Measurements from ENCODE around the gene KIAA1755.
"Not testable (repeated sequence)": the region's sequence is repeated elsewhere in the genome, so short reads cannot be mapped to it uniquely, and the experiment has no call there.

KIAA1755 gene

DNA sequence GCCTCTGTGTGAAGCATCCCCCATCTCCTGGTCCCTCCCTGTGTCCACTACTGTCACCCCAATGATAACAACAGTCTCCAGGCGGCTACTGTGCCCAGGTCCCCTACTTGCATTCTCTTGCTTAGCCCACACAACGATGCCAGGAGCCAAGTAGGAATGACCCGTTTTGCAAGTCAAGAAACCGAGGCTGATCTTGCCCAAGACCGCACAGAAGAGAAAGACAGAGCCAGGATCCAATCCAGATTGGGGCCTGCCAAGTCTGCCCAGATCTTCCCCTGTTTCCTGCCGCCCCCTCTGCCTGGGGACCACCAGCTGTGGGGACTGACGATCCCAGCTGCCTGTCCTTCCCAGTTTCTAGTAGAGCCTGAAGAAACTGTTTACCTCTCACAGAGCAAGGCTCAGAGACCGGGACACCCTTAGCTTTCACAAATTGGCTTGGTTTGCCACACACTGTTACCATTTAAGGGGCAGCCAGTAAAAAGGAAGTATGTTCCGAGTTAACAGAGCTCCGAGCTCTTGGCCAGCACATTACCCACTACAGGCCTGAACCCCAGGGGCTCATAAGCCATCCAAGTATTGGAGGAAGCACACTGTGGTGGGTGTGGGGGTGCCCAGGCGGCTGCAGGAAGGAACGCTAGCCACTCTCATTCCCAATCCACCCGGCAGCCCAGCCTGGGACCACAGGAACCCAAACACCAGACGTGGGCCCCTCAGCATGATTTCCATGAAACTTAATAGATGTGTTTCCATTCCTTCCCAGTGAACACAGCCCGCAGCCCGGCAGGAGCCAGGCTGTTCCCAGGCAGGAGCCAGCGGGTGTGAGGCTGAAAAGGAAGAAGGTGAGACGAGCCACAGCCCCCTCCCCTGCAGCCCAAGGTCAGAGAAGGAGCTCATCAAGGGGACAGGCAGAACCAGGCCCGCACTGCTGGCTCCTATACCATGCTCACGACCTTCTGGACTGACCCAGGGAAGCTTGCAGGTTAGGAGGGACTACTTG is 7.9 kb downstream of the KIAA1755 start:
- Histone ChIP-seq H3K4me2 (ENCODE audit: low read length) (no peak overlapping the region), H3K79me1 (ENCODE audit: low read length) (no peaks in the 10 kb centered on the region), H3K79me2 (ENCODE audit: control insufficient read depth, insufficient read depth, low read length) (no peaks in the 10 kb centered on the region), H2BK5ac (ENCODE audit: low read length) (no peak overlapping the region), H3K9ac (ENCODE audit: low read length) (peak overlapping the region; percentile 15), H3K4me1 (ENCODE audit: control insufficient read depth, low read depth, low read length) (peaks cover 2% of the 10 kb centered on the region), H4K5ac (ENCODE audit: low read length) (no peak overlapping the region), H3K18ac (ENCODE audit: low read length) (no peak overlapping the region), H3K4me3 (ENCODE audit: low read length) (no peak overlapping the region), H2BK15ac (replicated peaks; ENCODE audit: low read depth) (no peak overlapping the region), H3K56ac (ENCODE audit: low read length) (peak overlapping the region; percentile 44), H3K4ac (ENCODE audit: low read depth, low read length) (no peak overlapping the region), H2BK120ac (ENCODE audit: low read depth, low read length) (no peak overlapping the region), H3K27ac (ENCODE audit: low read depth, low read length) (no peak overlapping the region), H2AK5ac (ENCODE audit: low read length) (no peak overlapping the region), H3K27me3 (ENCODE audit: insufficient read depth, low read length, poor library complexity) (no peaks in the 10 kb centered on the region), H3K36me3 (ENCODE audit: control insufficient read depth, insufficient read depth, low read length) (no peaks in the 10 kb centered on the region), H3K23ac (ENCODE audit: low read length) (no peak overlapping the region), H4K8ac (ENCODE audit: low read depth, low read length) (no peak overlapping the region)
- no peak for DNase-seq
- WGBS (ENCODE audit: extremely low coverage, insufficient coverage, low lambda C conversion rate), result no CpG with 5 or more reads among the region's 20 CpGs

DNA sequence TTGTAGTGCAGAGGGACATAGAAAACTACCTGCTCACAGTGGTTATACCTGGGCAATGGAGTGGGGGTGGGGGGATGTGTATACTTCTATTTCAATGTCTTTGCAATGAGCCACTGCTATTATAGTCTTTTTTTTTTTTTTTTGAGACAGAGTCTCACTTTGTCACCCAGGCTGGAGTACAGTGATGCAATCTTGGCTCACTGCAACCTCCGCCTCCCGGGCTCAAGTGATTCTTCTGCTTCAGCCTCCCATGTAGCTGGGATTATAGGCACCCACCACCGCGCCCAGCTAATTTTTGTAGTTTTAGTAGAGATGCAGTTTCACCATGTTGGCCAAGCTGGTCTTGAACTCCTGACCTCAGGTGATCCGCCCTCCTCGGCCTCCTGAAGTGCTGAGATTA is 9.1 kb downstream of the KIAA1755 start:
- H3K36me3 ChIP-seq (ENCODE audit: control insufficient read depth, insufficient read depth, low read length); H3K79me2 ChIP-seq (ENCODE audit: control insufficient read depth, insufficient read depth, low read length); H3K4me3 ChIP-seq (ENCODE audit: low read length); H2AK5ac ChIP-seq (ENCODE audit: low read length); H3K18ac ChIP-seq (ENCODE audit: low read length); H2BK15ac ChIP-seq (replicated peaks; ENCODE audit: low read depth); H3K4me2 ChIP-seq (ENCODE audit: low read length); H4K5ac ChIP-seq (ENCODE audit: low read length); H2BK5ac ChIP-seq (ENCODE audit: low read length); H3K4me1 ChIP-seq (ENCODE audit: control insufficient read depth, low read depth, low read length); H2BK120ac ChIP-seq (ENCODE audit: low read depth, low read length); H4K8ac ChIP-seq (ENCODE audit: low read depth, low read length); DNase-seq; H3K23ac ChIP-seq (ENCODE audit: low read length); H3K56ac ChIP-seq (ENCODE audit: low read length); H3K9ac ChIP-seq (ENCODE audit: low read length); H3K27me3 ChIP-seq (ENCODE audit: insufficient read depth, low read length, poor library complexity); H3K27ac ChIP-seq (ENCODE audit: low read depth, low read length); H3K79me1 ChIP-seq (ENCODE audit: low read length); H3K4ac ChIP-seq (ENCODE audit: low read depth, low read length): not testable (repeated sequence)
- no CpG with 5 or more reads among the region's 6 CpGs for WGBS (ENCODE audit: extremely low coverage, insufficient coverage, low lambda C conversion rate)

DNA sequence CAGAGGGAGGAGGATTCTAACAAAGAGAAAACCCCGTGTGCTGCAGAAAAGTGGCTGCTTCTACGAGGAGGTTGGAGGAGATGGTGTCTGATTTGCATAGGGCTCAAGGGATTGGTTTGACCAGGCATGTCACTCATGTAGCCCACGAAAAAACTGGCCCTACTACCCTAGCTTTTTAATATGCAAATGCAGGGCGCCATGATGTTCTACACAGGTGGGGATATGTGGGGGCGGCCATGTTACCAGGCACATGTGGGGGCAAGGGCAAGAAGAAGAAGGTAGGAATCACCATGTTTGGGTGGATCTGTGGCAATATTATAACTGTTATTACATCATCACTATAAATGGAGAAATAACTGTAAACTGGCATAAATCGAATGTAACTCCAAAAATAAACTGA is 9.9 kb downstream of the KIAA1755 start:
- Histone ChIP-seq H3K36me3 (ENCODE audit: control insufficient read depth, insufficient read depth, low read length) (no peaks in the 10 kb centered on the region), H3K18ac (ENCODE audit: low read length) (no peak overlapping the region), H3K23ac (ENCODE audit: low read length) (no peak overlapping the region), H2BK120ac (ENCODE audit: low read depth, low read length) (no peak overlapping the region), H3K79me2 (ENCODE audit: control insufficient read depth, insufficient read depth, low read length) (no peaks in the 10 kb centered on the region), H3K27me3 (ENCODE audit: insufficient read depth, low read length, poor library complexity) (no peaks in the 10 kb centered on the region), H4K8ac (ENCODE audit: low read depth, low read length) (no peak overlapping the region), H3K4me2 (ENCODE audit: low read length) (no peak overlapping the region), H3K4me3 (ENCODE audit: low read length) (no peak overlapping the region), H3K9ac (ENCODE audit: low read length) (no peak overlapping the region), H2AK5ac (ENCODE audit: low read length) (no peak overlapping the region), H3K56ac (ENCODE audit: low read length) (no peak overlapping the region), H2BK15ac (replicated peaks; ENCODE audit: low read depth) (no peak overlapping the region), H3K4me1 (ENCODE audit: control insufficient read depth, low read depth, low read length) (peaks cover 2% of the 10 kb centered on the region), H3K4ac (ENCODE audit: low read depth, low read length) (no peak overlapping the region), H3K79me1 (ENCODE audit: low read length) (no peaks in the 10 kb centered on the region), H2BK5ac (ENCODE audit: low read length) (no peak overlapping the region), H3K27ac (ENCODE audit: low read depth, low read length) (no peak overlapping the region), H4K5ac (ENCODE audit: low read length) (no peak overlapping the region)
- WGBS (ENCODE audit: extremely low coverage, insufficient coverage, low lambda C conversion rate), result no CpG with 5 or more reads among the region's 6 CpGs
- no peak for DNase-seq

DNA sequence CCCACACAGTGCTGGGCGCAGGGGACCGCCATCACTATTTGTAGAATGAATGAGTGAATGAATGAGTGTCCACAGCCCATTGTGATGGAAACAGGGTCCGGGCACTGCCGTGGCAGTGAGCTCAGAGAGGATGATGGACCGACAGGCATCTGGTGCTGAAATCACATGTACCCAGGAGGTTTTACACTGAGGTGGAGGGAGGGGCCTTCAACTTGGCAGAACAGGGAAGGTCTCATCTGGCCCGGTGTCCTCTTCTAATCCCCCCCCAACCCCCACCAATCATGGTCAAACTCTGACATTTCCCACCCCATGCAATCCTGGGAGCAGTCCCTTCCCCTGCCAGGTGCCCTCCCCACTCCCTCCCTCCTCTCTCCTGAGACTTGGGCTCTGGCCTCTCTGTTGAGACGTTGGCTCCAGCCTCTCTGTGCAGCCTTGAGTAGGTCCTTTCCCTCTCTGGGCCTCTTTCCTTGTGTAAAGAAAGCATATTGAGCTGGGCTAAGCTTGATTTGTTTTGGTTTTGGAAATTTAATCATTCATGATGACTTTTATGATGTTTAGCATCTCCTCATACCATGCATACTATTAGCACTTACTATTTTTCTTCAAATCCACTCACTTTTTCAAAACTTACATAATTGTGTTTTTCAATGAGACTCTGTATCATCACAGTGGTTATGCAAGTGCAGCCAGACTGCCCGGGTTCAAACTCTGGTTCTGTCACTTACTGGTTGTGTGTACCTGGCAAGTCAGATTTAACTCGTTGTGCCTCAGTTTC is 10.8 kb downstream of the KIAA1755 start:
- H3K4me3 ChIP-seq (ENCODE audit: low read length), result no peak overlapping the region
- H3K27me3 ChIP-seq (ENCODE audit: insufficient read depth, low read length, poor library complexity), result no peaks in the 10 kb centered on the region
- H3K56ac ChIP-seq (ENCODE audit: low read length), result no peak overlapping the region
- H2BK120ac ChIP-seq (ENCODE audit: low read depth, low read length), result no peak overlapping the region
- H4K8ac ChIP-seq (ENCODE audit: low read depth, low read length), result no peak overlapping the region
- H3K23ac ChIP-seq (ENCODE audit: low read length), result no peak overlapping the region
- no peaks in the 10 kb centered on the region for H3K79me1 ChIP-seq (ENCODE audit: low read length)
- no CpG with 5 or more reads among the region's 9 CpGs for WGBS (ENCODE audit: extremely low coverage, insufficient coverage, low lambda C conversion rate)
- no peak for DNase-seq
- no peak overlapping the region for H3K9ac ChIP-seq (ENCODE audit: low read length)
- no peaks in the 10 kb centered on the region for H3K36me3 ChIP-seq (ENCODE audit: control insufficient read depth, insufficient read depth, low read length)
- H3K27ac ChIP-seq (ENCODE audit: low read depth, low read length), result no peak overlapping the region
- no peak overlapping the region for H3K4ac ChIP-seq (ENCODE audit: low read depth, low read length)
- peaks cover 2% of the 10 kb centered on the region for H3K4me1 ChIP-seq (ENCODE audit: control insufficient read depth, low read depth, low read length)
- no peak overlapping the region for H2BK5ac ChIP-seq (ENCODE audit: low read length)
- H2AK5ac ChIP-seq (ENCODE audit: low read length), result no peak overlapping the region
- H4K5ac ChIP-seq (ENCODE audit: low read length), result no peak overlapping the region
- H3K79me2 ChIP-seq (ENCODE audit: control insufficient read depth, insufficient read depth, low read length), result no peaks in the 10 kb centered on the region
- no peak overlapping the region for H3K4me2 ChIP-seq (ENCODE audit: low read length)
- H2BK15ac ChIP-seq (replicated peaks; ENCODE audit: low read depth), result no peak overlapping the region
- H3K18ac ChIP-seq (ENCODE audit: low read length), result no peak overlapping the region

GRCh38 chr20:38248133-38248532 is 12.4 kb downstream of the KIAA1755 start:
- Histone ChIP-seq H2BK120ac (ENCODE audit: low read depth, low read length) (no peak overlapping the region), H3K27ac (ENCODE audit: low read depth, low read length) (no peak overlapping the region), H4K5ac (ENCODE audit: low read length) (no peak overlapping the region), H3K9ac (ENCODE audit: low read length) (no peak overlapping the region), H3K79me1 (ENCODE audit: low read length) (no peaks in the 10 kb centered on the region), H3K27me3 (ENCODE audit: insufficient read depth, low read length, poor library complexity) (no peaks in the 10 kb centered on the region), H3K56ac (ENCODE audit: low read length) (no peak overlapping the region), H3K36me3 (ENCODE audit: control insufficient read depth, insufficient read depth, low read length) (no peaks in the 10 kb centered on the region), H3K23ac (ENCODE audit: low read length) (no peak overlapping the region), H3K79me2 (ENCODE audit: control insufficient read depth, insufficient read depth, low read length) (no peaks in the 10 kb centered on the region), H2BK5ac (ENCODE audit: low read length) (no peak overlapping the region), H3K18ac (ENCODE audit: low read length) (no peak overlapping the region), H4K8ac (ENCODE audit: low read depth, low read length) (no peak overlapping the region), H3K4ac (ENCODE audit: low read depth, low read length) (no peak overlapping the region), H3K4me2 (ENCODE audit: low read length) (no peak overlapping the region), H2BK15ac (replicated peaks; ENCODE audit: low read depth) (no peak overlapping the region), H3K4me1 (ENCODE audit: control insufficient read depth, low read depth, low read length) (peaks cover 2% of the 10 kb centered on the region), H2AK5ac (ENCODE audit: low read length) (no peak overlapping the region), H3K4me3 (ENCODE audit: low read length) (no peak overlapping the region)
- no peak for DNase-seq
- no CpG with 5 or more reads among the region's 8 CpGs for WGBS (ENCODE audit: extremely low coverage, insufficient coverage, low lambda C conversion rate)
